ENCODE results near the gene DSE.

The DSE gene

GRCh38 chr6:116389357-116389756, 18.6 kb downstream of the DSE start:
- no peak for DNase-seq

- DNase-seq, result no peak
These were observed 19.8 kb downstream of the DSE start for GRCh38 chr6:116390581-116390980.

GRCh38 chr6:116392132-116393013, 21.6 kb downstream of the DSE start:
- DNase-seq, result no peak

- no peak for DNase-seq
These were observed 22.7 kb downstream of the DSE start for GRCh38 chr6:116393430-116393829.

- DNase-seq, result no peak
These were observed 24.9 kb downstream of the DSE start for GRCh38 chr6:116395647-116396046.

- DNase-seq, result no peak
These were observed 25.7 kb downstream of the DSE start for GRCh38 chr6:116396441-116396840.

GRCh38 chr6:116397914-116398313, 27.2 kb downstream of the DSE start:
- no peak for DNase-seq

- DNase-seq, result no peak
These were observed 27.7 kb downstream of the DSE start for GRCh38 chr6:116398316-116399010.

GRCh38 chr6:116399287-116399686, 28.5 kb downstream of the DSE start:
- DNase-seq, result no peak

- no peak for DNase-seq
These were observed 29.6 kb downstream of the DSE start for GRCh38 chr6:116400328-116400727.

GRCh38 chr6:116402108-116402937, 31.6 kb downstream of the DSE start:
- DNase-seq, result no peak

GRCh38 chr6:116403205-116403604, 32.5 kb downstream of the DSE start:
- no peak for DNase-seq

- no peak for DNase-seq
These were observed 33.9 kb downstream of the DSE start for GRCh38 chr6:116404696-116405095.

GRCh38 chr6:116405138-116405537, 34.4 kb downstream of the DSE start:
- DNase-seq, result no peak

- DNase-seq, result no peak
These were observed 35.1 kb downstream of the DSE start for GRCh38 chr6:116405652-116406356.

GRCh38 chr6:116406678-116407345, 36.1 kb downstream of the DSE start:
- DNase-seq, result no peak

GRCh38 chr6:116408491-116408890, 37.7 kb downstream of the DSE start:
- DNase-seq, result no peak

GRCh38 chr6:116409756-116410155, 39.0 kb downstream of the DSE start:
- DNase-seq, result no peak

- DNase-seq, result no peak
These were observed 40.5 kb downstream of the DSE start for GRCh38 chr6:116411284-116411623.

- no peak for DNase-seq
These were observed 41.5 kb downstream of the DSE start for GRCh38 chr6:116412270-116412669.

- no peak for DNase-seq
These were observed 42.6 kb downstream of the DSE start for GRCh38 chr6:116413357-116413756.

GRCh38 chr6:116417661-116418060, 46.9 kb downstream of the DSE start:
- no peak for DNase-seq
